ENCODE results near the gene CXCL9.
"Not testable (repeated sequence)": the region's sequence is repeated elsewhere in the genome, so short reads cannot be mapped to it uniquely, and the experiment has no call there.

Gene CXCL9

DNA sequence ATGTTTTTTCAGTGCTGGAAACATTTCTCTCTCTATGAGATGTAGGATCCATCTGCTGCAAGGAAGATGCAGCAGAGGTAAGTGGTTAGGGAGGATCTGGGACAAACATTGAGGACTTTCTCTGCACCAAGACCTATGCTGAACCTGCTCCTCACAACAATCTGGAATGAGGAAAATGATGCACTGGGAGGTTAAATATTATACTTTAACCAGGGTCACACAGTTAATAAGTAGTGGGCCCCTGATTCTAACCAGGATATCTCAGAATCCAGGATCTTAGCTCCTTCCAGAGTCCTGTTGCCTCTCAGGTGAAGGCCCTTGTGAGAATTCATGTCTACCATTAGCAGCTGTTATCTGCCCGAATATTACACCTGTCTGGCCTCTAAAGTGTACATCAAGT, 7.0 kb downstream of the CXCL9 start:
- Histone ChIP-seq H4K20me1 (no peaks in the 10 kb centered on the region), H3K4me2 (no peak overlapping the region), H3K27me3 (no peaks in the 10 kb centered on the region), H3K4me1 (peaks cover 15% of the 10 kb centered on the region), H3K9ac (no peak overlapping the region), H3K9me3 (no peaks in the 10 kb centered on the region), H3K27ac (no peak overlapping the region), H3K36me3 (no peaks in the 10 kb centered on the region), H3K4me3 (no peak overlapping the region)
- TF ChIP-seq Cebpa-rat (IDR thresholded peaks at IDR 0.05) = no peak

DNA sequence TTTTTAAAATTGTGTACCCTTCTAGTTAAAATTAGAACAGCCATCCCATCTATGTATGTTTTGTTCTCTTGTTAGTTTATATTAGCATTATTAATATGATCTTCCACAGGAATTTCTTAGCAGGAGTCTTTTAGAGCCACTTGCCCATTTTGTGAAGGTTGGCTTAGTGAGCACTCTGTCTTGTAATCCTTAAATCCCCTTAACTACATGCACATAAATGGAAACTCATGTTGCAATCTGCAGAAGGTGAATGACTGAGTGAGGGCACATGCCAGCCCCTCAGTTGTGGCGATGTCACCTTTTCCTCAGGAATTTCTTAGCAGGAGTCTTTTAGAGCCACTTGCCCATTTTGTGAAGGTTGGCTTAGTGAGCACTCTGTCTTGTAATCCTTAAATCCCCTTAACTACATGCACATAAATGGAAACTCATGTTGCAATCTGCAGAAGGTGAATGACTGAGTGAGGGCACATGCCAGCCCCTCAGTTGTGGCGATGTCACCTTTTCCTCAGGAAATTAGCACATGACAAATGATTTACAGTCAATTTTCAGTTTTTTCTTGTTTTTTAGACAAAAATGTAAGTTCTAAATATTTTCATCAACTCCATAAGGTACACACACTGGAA, 8.7 kb downstream of the CXCL9 start:
- not testable (repeated sequence) for H4K20me1 ChIP-seq, H3K27me3 ChIP-seq, H3K4me2 ChIP-seq, H3K9me3 ChIP-seq, H3K27ac ChIP-seq, H3K9ac ChIP-seq, H3K4me3 ChIP-seq, H3K36me3 ChIP-seq
- H3K4me1 ChIP-seq = peaks cover 10% of the 10 kb centered on the region

DNA sequence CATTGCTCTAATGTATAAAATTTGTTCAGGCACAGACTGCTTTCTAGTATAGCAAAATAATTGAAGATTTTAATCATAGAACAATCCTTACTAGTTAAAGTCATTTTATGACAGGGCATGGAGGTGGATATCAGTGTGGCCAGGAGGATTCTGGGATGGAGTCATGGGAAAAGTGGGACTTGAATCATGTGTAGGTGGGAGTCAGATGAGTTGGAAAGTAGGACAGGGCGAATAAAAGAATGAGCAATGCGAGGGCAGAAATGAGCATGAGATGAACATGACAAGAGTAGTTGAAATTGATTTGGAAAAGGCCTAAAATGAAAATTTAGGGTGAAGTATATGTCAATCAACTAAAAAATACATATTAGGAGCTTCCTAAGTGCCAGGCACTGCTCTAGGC, 9.4 kb downstream of the CXCL9 start:
- no peak overlapping the region for H3K27ac ChIP-seq
- no peak overlapping the region for H3K9ac ChIP-seq
- H3K4me1 ChIP-seq = peaks cover 3% of the 10 kb centered on the region; the same call in 1 of the 2 replicates
- TF ChIP-seq Cebpa-rat (IDR thresholded peaks at IDR 0.05) = no peak
- H4K20me1 ChIP-seq = no peaks in the 10 kb centered on the region
- H3K36me3 ChIP-seq = no peaks in the 10 kb centered on the region
- no peak overlapping the region for H3K4me2 ChIP-seq
- H3K27me3 ChIP-seq = no peaks in the 10 kb centered on the region
- no peaks in the 10 kb centered on the region for H3K9me3 ChIP-seq
- no peak overlapping the region for H3K4me3 ChIP-seq

DNA sequence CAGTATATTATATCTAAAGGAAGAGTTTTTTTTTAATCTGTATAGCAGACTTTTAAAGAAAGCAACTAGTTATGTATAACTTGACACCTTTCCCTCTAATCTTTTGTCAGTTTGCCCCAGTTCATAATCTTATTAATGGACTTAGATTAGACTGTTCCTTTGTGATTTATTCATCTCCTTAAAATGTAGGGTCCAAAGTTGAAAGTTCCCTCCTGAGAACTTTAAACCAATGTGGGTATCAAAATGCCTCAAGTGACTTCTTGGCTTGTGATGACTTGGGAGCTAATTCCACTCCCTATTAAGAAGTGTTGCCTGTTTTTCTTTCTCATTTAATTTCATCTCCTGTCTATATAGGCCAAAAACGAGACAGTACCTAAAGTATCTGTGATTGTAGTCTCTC, 10.2 kb downstream of the CXCL9 start:
- Histone ChIP-seq H3K9ac (no peak overlapping the region), H3K4me2 (no peak overlapping the region), H3K36me3 (no peaks in the 10 kb centered on the region), H3K27ac (no peak overlapping the region), H3K4me3 (no peak overlapping the region), H3K9me3 (no peaks in the 10 kb centered on the region), H3K27me3 (no peaks in the 10 kb centered on the region), H4K20me1 (no peaks in the 10 kb centered on the region), H3K4me1 (no peaks in the 10 kb centered on the region)
- no peak for TF ChIP-seq Cebpa-rat (IDR thresholded peaks at IDR 0.05)

DNA sequence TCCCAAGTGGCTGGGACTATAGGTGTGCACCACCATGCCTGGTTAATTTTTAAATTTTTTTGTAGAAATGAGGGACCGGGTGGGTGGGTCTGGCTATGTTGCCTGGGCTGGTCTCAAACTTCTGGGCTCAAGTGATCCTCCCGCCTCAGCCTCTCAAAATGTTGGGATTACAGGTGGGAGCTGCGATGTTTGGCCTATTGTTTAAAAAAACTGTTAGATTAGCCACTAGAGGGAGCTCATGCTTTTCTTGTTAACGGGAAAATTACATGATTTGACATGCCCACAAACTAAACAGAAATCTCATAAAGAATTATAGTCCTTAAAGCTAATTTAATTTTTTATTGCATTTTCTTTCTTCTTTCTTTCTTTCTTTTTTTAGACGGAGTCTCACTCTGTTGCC, 11.6 kb downstream of the CXCL9 start:
- no peaks in the 10 kb centered on the region for H3K27me3 ChIP-seq
- H3K27ac ChIP-seq = no peak overlapping the region
- TF ChIP-seq Cebpa-rat (IDR thresholded peaks at IDR 0.05) = no peak
- H3K9me3 ChIP-seq = no peaks in the 10 kb centered on the region
- H3K4me3 ChIP-seq = no peak overlapping the region
- no peaks in the 10 kb centered on the region for H3K36me3 ChIP-seq
- H4K20me1 ChIP-seq = no peaks in the 10 kb centered on the region
- H3K4me1 ChIP-seq = 0 out of 2 replicates have a peak, but pooled peaks cover 4% of the 10 kb centered on the region
- H3K9ac ChIP-seq = no peak overlapping the region
- H3K4me2 ChIP-seq = no peak overlapping the region

DNA sequence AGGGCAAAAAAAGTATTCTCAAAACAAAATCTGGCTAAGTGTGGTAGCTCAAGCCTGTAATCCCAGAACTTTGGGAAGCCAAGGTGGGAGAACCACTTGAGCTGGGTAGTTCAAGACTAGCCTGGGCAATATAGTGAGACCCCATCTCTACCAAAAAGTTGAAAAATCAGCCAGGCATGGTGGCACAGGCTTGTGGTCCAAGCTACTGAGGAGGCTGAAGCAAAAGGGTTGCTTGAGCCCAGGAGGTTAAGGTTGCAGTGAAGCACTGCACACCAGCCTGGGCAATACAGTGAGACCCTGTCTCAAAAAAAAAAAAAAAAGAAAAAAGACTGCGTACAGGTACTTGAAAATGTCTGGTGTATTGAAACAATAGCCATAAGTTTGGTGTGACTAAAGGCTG, 14.8 kb downstream of the CXCL9 start:
- no peak overlapping the region for H3K4me3 ChIP-seq
- H3K9me3 ChIP-seq = peaks cover 6% of the 10 kb centered on the region
- no peak overlapping the region for H3K4me2 ChIP-seq
- H3K36me3 ChIP-seq = peaks cover 14% of the 10 kb centered on the region
- no peak overlapping the region for H3K27ac ChIP-seq
- no peak overlapping the region for H3K9ac ChIP-seq
- TF ChIP-seq Cebpa-rat (IDR thresholded peaks at IDR 0.05) = no peak
- H4K20me1 ChIP-seq = peaks cover 24% of the 10 kb centered on the region; the same call in 1 of the 2 replicates
- no peaks in the 10 kb centered on the region for H3K27me3 ChIP-seq
- H3K4me1 ChIP-seq = peaks cover 24% of the 10 kb centered on the region

DNA sequence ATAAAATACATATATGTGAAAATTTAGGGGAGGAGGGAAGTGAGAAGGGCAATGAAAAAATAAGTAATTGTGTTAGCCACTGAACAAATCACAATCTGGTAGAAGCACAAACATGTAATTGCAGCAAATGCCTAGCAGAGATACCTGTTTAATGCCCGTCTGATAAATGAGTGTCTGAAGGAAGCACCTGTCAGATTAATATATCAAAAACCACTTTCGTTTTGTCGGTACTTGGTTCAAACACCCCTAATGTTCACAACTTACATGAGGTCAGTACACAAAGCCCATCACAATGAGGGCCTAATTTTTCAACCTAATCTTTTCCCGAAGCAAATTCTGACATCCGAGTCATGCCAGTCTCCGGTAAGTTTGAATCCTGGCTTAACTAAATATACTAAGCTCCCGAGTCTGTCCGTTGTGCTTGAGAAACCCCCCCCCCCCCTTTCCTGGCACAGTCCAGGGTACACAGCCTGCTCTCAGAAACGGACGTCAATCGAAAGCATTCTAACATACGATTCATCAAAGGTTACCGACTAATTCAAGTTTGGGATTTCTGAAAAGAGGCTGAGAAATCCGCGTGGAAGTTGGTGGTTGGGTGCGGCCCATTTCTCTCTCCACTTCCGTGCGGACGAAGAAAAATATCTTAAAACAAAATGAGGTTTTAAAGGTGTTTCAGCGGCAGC, 17.3 kb downstream of the CXCL9 start:
- TF ChIP-seq Cebpa-rat (IDR thresholded peaks at IDR 0.05) = no peak
- Histone ChIP-seq H3K36me3 (peaks cover 39% of the 10 kb centered on the region), H4K20me1 (peaks cover 48% of the 10 kb centered on the region), H3K4me2 (peak overlapping the region; percentile 86), H3K9me3 (peaks cover 6% of the 10 kb centered on the region), H3K9ac (peak overlapping the region; percentile 92), H3K27me3 (no peaks in the 10 kb centered on the region), H3K4me1 (peaks cover 24% of the 10 kb centered on the region), H3K4me3 (peak overlapping the region; percentile 84), H3K27ac (peak overlapping the region; percentile 87)

DNA sequence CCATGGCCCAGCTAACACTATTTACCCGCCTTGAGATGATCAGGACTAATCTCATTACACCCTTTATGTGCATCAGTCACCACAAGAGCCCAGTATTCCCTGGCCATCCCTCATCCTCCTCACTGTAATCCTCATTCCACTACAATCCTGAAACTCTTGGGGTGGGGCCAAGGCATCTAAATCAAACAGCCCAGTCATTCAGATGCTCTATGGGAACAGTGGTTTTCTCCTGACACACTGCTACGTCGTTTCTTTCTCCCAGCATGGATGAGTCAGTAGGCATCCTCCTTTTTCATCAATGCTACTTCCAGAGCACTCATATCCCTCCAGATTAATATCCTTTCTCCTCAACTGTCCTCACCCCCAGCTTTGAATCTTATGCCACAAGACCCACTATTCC, 22.2 kb downstream of the CXCL9 start:
- Histone ChIP-seq H3K36me3 (peaks cover 74% of the 10 kb centered on the region), H4K20me1 (peaks cover 88% of the 10 kb centered on the region), H3K4me3 (no peak overlapping the region), H3K9ac (no peak overlapping the region), H3K4me1 (peaks cover 20% of the 10 kb centered on the region), H3K27me3 (no peaks in the 10 kb centered on the region), H3K27ac (no peak overlapping the region), H3K9me3 (peaks cover 10% of the 10 kb centered on the region), H3K4me2 (no peak overlapping the region)
- TF ChIP-seq Cebpa-rat (IDR thresholded peaks at IDR 0.05) = no peak

DNA sequence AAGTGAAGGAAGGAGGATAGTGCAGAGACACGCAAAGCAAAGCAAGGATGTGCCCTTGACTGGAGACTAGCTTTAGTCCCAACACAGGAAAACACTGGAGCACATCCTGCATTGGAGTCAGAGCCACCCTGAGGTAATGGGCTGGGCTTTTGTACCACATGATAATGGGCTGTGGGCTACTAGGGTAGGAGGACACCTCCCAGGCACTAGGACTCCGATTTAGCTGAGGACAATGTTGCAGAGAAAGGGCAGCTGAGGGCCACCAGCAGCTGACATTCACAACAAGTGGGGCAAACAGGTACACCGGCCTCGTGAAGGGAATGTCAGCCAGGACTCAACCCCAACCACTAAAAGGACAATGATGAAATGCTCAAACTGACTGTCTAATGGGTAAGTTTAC, 26.7 kb downstream of the CXCL9 start:
- peaks cover 24% of the 10 kb centered on the region for H3K9me3 ChIP-seq
- H4K20me1 ChIP-seq = peaks cover 48% of the 10 kb centered on the region
- no peak overlapping the region for H3K9ac ChIP-seq
- H3K36me3 ChIP-seq = peaks cover 85% of the 10 kb centered on the region
- H3K4me1 ChIP-seq = no peaks in the 10 kb centered on the region
- no peak for TF ChIP-seq Cebpa-rat (IDR thresholded peaks at IDR 0.05)
- no peaks in the 10 kb centered on the region for H3K27me3 ChIP-seq
- no peak overlapping the region for H3K27ac ChIP-seq
- H3K4me3 ChIP-seq = no peak overlapping the region
- no peak overlapping the region for H3K4me2 ChIP-seq

DNA sequence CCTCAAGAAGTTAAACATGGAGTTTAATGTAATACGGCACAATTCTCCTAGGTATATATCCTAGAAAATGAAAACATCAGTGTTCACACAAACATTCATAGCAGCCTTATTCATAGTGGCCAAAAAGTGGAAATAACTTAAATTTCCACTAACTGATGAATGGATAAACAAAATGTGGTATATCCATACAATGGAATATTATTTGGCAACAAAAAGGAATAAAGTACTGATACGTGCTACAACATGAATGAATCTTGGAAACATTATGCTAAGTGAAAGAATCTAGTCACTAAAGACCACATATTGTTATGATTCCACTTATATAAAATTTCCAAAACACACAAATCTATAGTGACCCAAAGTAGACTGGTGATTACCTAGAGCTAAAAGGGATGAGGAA, 31.1 kb downstream of the CXCL9 start:
- H3K27me3 ChIP-seq = no peaks in the 10 kb centered on the region
- H3K4me3 ChIP-seq = no peak overlapping the region
- H3K36me3 ChIP-seq = peaks cover 97% of the 10 kb centered on the region
- no peak overlapping the region for H3K27ac ChIP-seq
- no peak overlapping the region for H3K4me2 ChIP-seq
- peaks cover 17% of the 10 kb centered on the region for H4K20me1 ChIP-seq
- TF ChIP-seq Cebpa-rat (IDR thresholded peaks at IDR 0.05) = no peak
- H3K9ac ChIP-seq = no peak overlapping the region
- H3K9me3 ChIP-seq = peaks cover 20% of the 10 kb centered on the region
- H3K4me1 ChIP-seq = no peaks in the 10 kb centered on the region

Measured in BLaER1 (cell line).